T-cell (primary cell): Measurements from ENCODE around the gene KITLG. TPM values are rescaled to one million over a fixed set of nuclear protein-coding genes. Genes with fewer than 3 reads are reported as not detected.

Experiments used
- ATAC-seq, 4 experiments: fragments of 200-7000 bp in 3 of 4; fragments of 150-1000 bp in 1 of 4; cut with Tn5 transposase; replicated peaks in 1 of 4; 1 replicate in 3 of 4; 2 replicates in 1 of 4; pipeline ENCODE4 v1.10.0; 2021; ENCODE audit warnings: moderate library complexity in 3 of 4, mild to moderate bottlenecking in 2 of 4, moderate number of reproducible peaks in 1 of 4
- CTCF ChIA-PET, 2 donors: fragments of 300-600 bp; sonication (Branson Sonifier 250); formaldehyde crosslinking; loops; one replicate each; lab custom pipeline; 2022; ENCODE audit warnings: antibody characterized with exemption in 2 of 2; lab: Charles Lee
- POLR2A ChIA-PET, 2 donors: fragments of 300-600 bp; sonication (Branson Sonifier 250); formaldehyde crosslinking; loops; one replicate each; lab custom pipeline; 2022; ENCODE audit warnings: antibody characterized with exemption in 2 of 2; lab: Charles Lee
- DNase-seq, 35 experiments: peaks; one replicate each; pipeline versions ENCODE4 v3.0.0 to v3.0.0-alpha.2; 2013 to 2023
- H3K27ac ChIP-seq: one replicate; pipeline ENCODE4 v1.5.1; 2013; ENCODE audit warnings: low read length
- H3K27me3 ChIP-seq, 2 experiments: replicated peaks in 1 of 2; 1 replicate in 1 of 2; 2 replicates in 1 of 2; pipeline versions ENCODE4 v1.6.1 to v1.7.0; 2013; ENCODE audit warnings: low read length in 1 of 2, mixed read lengths in 1 of 2; ENCODE audit not compliant: control insufficient read depth in 2 of 2, insufficient read depth in 2 of 2; ENCODE audit errors: extremely low read depth in 1 of 2
- H3K36me3 ChIP-seq, 2 donors: 1 replicate in 1 of 2; 2 replicates in 1 of 2; pipeline versions ENCODE4 v1.6.1 to v1.7.0; 2013; ENCODE audit warnings: low read length in 1 of 2; ENCODE audit not compliant: control insufficient read depth in 2 of 2, insufficient read depth in 1 of 2; ENCODE audit errors: extremely low read depth in 1 of 2
- H3K4me1 ChIP-seq, 2 experiments: 1 replicate in 1 of 2; 2 replicates in 1 of 2; pipeline versions ENCODE4 v1.6.1 to v1.7.0; 2013; ENCODE audit warnings: low read length in 2 of 2, mixed read lengths in 1 of 2; ENCODE audit not compliant: insufficient read depth in 2 of 2, control insufficient read depth in 1 of 2; ENCODE audit errors: extremely low read depth in 1 of 2
- H3K4me3 ChIP-seq, 2 donors: 1 replicate in 1 of 2; 2 replicates in 1 of 2; pipeline versions ENCODE4 v1.5.1 to v1.7.0; 2013; ENCODE audit warnings: mild to moderate bottlenecking in 2 of 2, low read length in 1 of 2, moderate library complexity in 1 of 2; ENCODE audit not compliant: control insufficient read depth in 1 of 2; ENCODE audit errors: extremely low read depth in 1 of 2
- H3K9me3 ChIP-seq: 2 replicates; pipeline ENCODE4 v1.7.0; 2013
- H3K27ac Mint-ChIP-seq, 2 donors: one replicate each; pipeline ENCODE4 v1.8.0; 2020 to 2021; ENCODE audit warnings: mild to moderate bottlenecking in 2 of 2, mixed read lengths in 2 of 2
- H3K27me3 Mint-ChIP-seq, 2 donors: one replicate each; pipeline ENCODE4 v1.8.0; 2021 to 2022; ENCODE audit warnings: mixed read lengths in 2 of 2
- H3K36me3 Mint-ChIP-seq: one replicate; pipeline ENCODE4 v1.8.0; 2021; ENCODE audit warnings: mixed read lengths
- H3K4me1 Mint-ChIP-seq, 3 donors: one replicate each; pipeline ENCODE4 v1.8.0; 2020 to 2022; ENCODE audit warnings: mixed read lengths in 3 of 3, mild to moderate bottlenecking in 1 of 3
- H3K4me3 Mint-ChIP-seq, 3 donors: one replicate each; pipeline ENCODE4 v1.8.0; 2020 to 2022; ENCODE audit warnings: mild to moderate bottlenecking in 3 of 3, mixed read lengths in 3 of 3, moderate library complexity in 3 of 3
- H3K9me3 Mint-ChIP-seq, 3 donors: one replicate each; pipeline ENCODE4 v1.8.0; 2020 to 2022; ENCODE audit warnings: mixed read lengths in 3 of 3
- WGBS: methylation state at CpG from one replicate; pipeline ENCODE4 v1.1.5; 2013; ENCODE audit warnings: missing lambda C conversion rate; ENCODE audit not compliant: insufficient coverage; 5-methylcytosine and 5-hydroxymethylcytosine counted together
- total RNA-seq, 35 experiments: library from RNA in 6 of 35; stranded (reverse) in 6 of 35; fragments of 120-200 nt in 1 of 35; gene quantifications; one replicate each; pipeline versions ENCODE4 v1.2.1 to v1.2.4 and lab custom pipeline; 2013 to 2026

KITLG gene
- total RNA-seq, 5 donors from 2014 or later (not counting 1 experiment from before 2014, with no cell fraction given): 0.16 to 0.66 (median 0.29) TPM; not detected in 2

- Histone ChIP-seq H3K4me3 (no peak overlapping the region), H3K27ac (no peak overlapping the region), H3K36me3 (no peaks in the 10 kb centered on the region), H3K4me1 (no peaks in the 10 kb centered on the region), H3K27me3 (no peaks in the 10 kb centered on the region), H3K9me3 (no peaks in the 10 kb centered on the region)
- DNase-seq: no peak
- no peaks in the 10 kb centered on the region for H3K4me1 Mint-ChIP-seq
- WGBS: 100% methylated on average over 1 of the region's 3 CpGs
- H3K27ac Mint-ChIP-seq: no peak overlapping the region
- no peaks in the 10 kb centered on the region for H3K9me3 Mint-ChIP-seq
- H3K27me3 Mint-ChIP-seq: no peaks in the 10 kb centered on the region
- no peak for ATAC-seq
- CTCF ChIA-PET: no interaction called here
- POLR2A ChIA-PET: no interaction called here
- no peak overlapping the region for H3K4me3 Mint-ChIP-seq
- H3K36me3 Mint-ChIP-seq: no peaks in the 10 kb centered on the region
These were observed 129.1 kb downstream of the KITLG start for GRCh38 chr12:88451205-88451604.

GRCh38 chr12:88450136-88450535 lies 130.1 kb downstream of the KITLG start:
- no peak for ATAC-seq
- Histone ChIP-seq H3K27me3 (no peaks in the 10 kb centered on the region), H3K4me1 (no peaks in the 10 kb centered on the region), H3K9me3 (no peaks in the 10 kb centered on the region), H3K4me3 (no peak overlapping the region), H3K36me3 (no peaks in the 10 kb centered on the region), H3K27ac (no peak overlapping the region)
- Mint-ChIP-seq H3K27ac (no peak overlapping the region), H3K4me1 (no peaks in the 10 kb centered on the region), H3K27me3 (no peaks in the 10 kb centered on the region), H3K9me3 (no peaks in the 10 kb centered on the region), H3K4me3 (no peak overlapping the region), H3K36me3 (no peaks in the 10 kb centered on the region)
- DNase-seq: no peak
- POLR2A ChIA-PET: interaction anchor here in 1 of 2 donors (0.8 kb wide), 1 partner anchor 1986 kb away, joined by 4 read pairs; no protein-coding TSS in a partner anchor
- CTCF ChIA-PET: no interaction called here
- WGBS: 75% methylated on average over 1 of the region's 1 CpG

- Mint-ChIP-seq H3K27me3 (no peaks in the 10 kb centered on the region), H3K9me3 (no peaks in the 10 kb centered on the region), H3K36me3 (no peaks in the 10 kb centered on the region), H3K4me1 (no peaks in the 10 kb centered on the region), H3K4me3 (no peak overlapping the region), H3K27ac (no peak overlapping the region)
- ChIA-PET POLR2A (no interaction called here), CTCF (no interaction called here)
- Histone ChIP-seq H3K36me3 (no peaks in the 10 kb centered on the region), H3K27ac (no peak overlapping the region), H3K4me1 (no peaks in the 10 kb centered on the region), H3K27me3 (no peaks in the 10 kb centered on the region), H3K4me3 (no peak overlapping the region), H3K9me3 (no peaks in the 10 kb centered on the region)
- ATAC-seq (no peak), DNase-seq (no peak)
- 89% methylated on average over 3 of the region's 5 CpGs for WGBS
These were observed 131.8 kb downstream of the KITLG start for GRCh38 chr12:88448337-88448915.

- Mint-ChIP-seq H3K4me1 (no peaks in the 10 kb centered on the region), H3K27ac (no peak overlapping the region), H3K4me3 (no peak overlapping the region), H3K27me3 (no peaks in the 10 kb centered on the region), H3K36me3 (no peaks in the 10 kb centered on the region), H3K9me3 (no peaks in the 10 kb centered on the region)
- ChIA-PET POLR2A (no interaction called here), CTCF (no interaction called here)
- DNase-seq (no peak), ATAC-seq (no peak)
- Histone ChIP-seq H3K9me3 (no peaks in the 10 kb centered on the region), H3K27me3 (no peaks in the 10 kb centered on the region), H3K36me3 (no peaks in the 10 kb centered on the region), H3K4me3 (no peak overlapping the region), H3K4me1 (no peaks in the 10 kb centered on the region), H3K27ac (no peak overlapping the region)
These were observed 134.4 kb downstream of the KITLG start for GRCh38 chr12:88445705-88446394.

- H3K4me1 ChIP-seq: no peaks in the 10 kb centered on the region
- Mint-ChIP-seq H3K27me3 (no peaks in the 10 kb centered on the region), H3K36me3 (no peaks in the 10 kb centered on the region), H3K9me3 (peaks cover 0 to 5% (median 0%) of the 10 kb centered on the region in 3 donors), H3K27ac (no peak overlapping the region), H3K4me3 (no peak overlapping the region), H3K4me1 (no peaks in the 10 kb centered on the region)
- WGBS: no CpG with 5 or more reads among the region's 1 CpG
- H3K9me3 ChIP-seq: no peaks in the 10 kb centered on the region
- CTCF ChIA-PET: no interaction called here
- H3K4me3 ChIP-seq: no peak overlapping the region
- no peak overlapping the region for H3K27ac ChIP-seq
- ATAC-seq (no peak), DNase-seq (no peak)
- no peaks in the 10 kb centered on the region for H3K36me3 ChIP-seq
- POLR2A ChIA-PET: no interaction called here
- H3K27me3 ChIP-seq: no peaks in the 10 kb centered on the region
These were observed 135.8 kb downstream of the KITLG start for GRCh38 chr12:88444481-88444880.
